ENCODE results near the gene KCNIP4.

DNA sequence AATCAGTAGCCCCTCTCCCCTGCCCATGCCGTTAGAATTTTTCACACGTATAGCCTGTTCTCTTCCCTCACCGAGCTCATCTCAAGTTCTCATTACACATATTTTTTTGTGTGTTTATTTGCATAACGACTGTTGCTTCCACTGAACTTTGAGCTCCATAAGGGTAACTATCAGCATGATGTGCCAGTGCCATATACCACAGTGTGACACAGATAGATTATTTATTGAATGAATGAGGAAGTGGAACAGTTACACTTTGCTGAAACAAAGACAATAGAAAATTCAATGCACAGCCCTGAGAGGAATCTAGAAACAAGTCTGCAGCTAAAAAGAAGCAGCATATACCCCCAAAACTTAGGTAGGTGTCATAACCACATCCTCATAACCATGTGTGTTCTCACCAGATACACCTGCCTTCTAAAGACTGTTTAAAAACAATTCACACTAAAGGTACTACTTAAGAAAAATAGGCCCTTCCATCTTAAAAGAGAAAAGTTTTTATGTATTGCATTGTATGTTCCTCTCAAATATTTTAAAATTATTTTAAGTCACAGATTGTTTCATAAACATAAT, 858.4 kb downstream of the KCNIP4 start:
- TF ChIP-seq, protein P1, sequence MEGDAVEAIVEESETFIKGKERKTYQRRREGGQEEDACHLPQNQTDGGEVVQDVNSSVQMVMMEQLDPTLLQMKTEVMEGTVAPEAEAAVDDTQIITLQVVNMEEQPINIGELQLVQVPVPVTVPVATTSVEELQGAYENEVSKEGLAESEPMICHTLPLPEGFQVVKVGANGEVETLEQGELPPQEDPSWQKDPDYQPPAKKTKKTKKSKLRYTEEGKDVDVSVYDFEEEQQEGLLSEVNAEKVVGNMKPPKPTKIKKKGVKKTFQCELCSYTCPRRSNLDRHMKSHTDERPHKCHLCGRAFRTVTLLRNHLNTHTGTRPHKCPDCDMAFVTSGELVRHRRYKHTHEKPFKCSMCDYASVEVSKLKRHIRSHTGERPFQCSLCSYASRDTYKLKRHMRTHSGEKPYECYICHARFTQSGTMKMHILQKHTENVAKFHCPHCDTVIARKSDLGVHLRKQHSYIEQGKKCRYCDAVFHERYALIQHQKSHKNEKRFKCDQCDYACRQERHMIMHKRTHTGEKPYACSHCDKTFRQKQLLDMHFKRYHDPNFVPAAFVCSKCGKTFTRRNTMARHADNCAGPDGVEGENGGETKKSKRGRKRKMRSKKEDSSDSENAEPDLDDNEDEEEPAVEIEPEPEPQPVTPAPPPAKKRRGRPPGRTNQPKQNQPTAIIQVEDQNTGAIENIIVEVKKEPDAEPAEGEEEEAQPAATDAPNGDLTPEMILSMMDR (IDR thresholded peaks at IDR 0.05): no peak
- TF ChIP-seq POLR2A (IDR thresholded peaks at IDR 0.05): no peak
